Urinary bladder (tissue), 4 donors: ENCODE data around the gene MICU1. TPM values are rescaled to one million over a fixed set of nuclear protein-coding genes. Genes with fewer than 3 reads are reported as not detected.

Experiments
- DNase-seq: peaks from one replicate; pipeline ENCODE4 v3.0.0-alpha.2; 2015; ENCODE audit errors: extremely low spot score
- H3K27ac ChIP-seq: one replicate; pipeline ENCODE4 v1.5.1; 2013; ENCODE audit warnings: low read depth, mild to moderate bottlenecking, moderate library complexity
- H3K36me3 ChIP-seq: one replicate; pipeline ENCODE4 v1.6.1; 2013; ENCODE audit warnings: mild to moderate bottlenecking, moderate library complexity; ENCODE audit not compliant: insufficient read depth
- H3K4me1 ChIP-seq: one replicate; pipeline ENCODE4 v1.6.1; 2013; ENCODE audit warnings: mild to moderate bottlenecking, moderate library complexity; ENCODE audit not compliant: insufficient read depth
- H3K4me3 ChIP-seq: one replicate; pipeline ENCODE4 v1.5.1; 2013; ENCODE audit warnings: low read depth, low read length
- WGBS: extraction: QIAGEN DNeasy Blood & Tissue Kit; methylation state at CpG from one replicate; pipeline ENCODE4 v1.1.7; 2013; 5-methylcytosine and 5-hydroxymethylcytosine counted together
- polyA plus RNA-seq: library from polyadenylated mRNA; stranded (reverse); fragments of 200-250 nt; gene quantifications from one replicate; pipeline ENCODE4 v1.2.3, GENCODE V29; 2013
- total RNA-seq: library from RNA; depleted of rRNA; stranded (reverse); fragments of >200 nt; gene quantifications from one replicate; pipeline ENCODE4 v1.2.3, GENCODE V29; 2014
- donor health status: healthy with polysubstance abuse.
- donor health status: healthy.

Gene MICU1
- total and polyA plus RNA-seq, 2 donors: 53.3 to 62.5 TPM

GRCh38 chr10:72611783-72612182, 14.1 kb downstream of the MICU1 start:
- H3K36me3 ChIP-seq: no peaks in the 10 kb centered on the region
- WGBS: 77% methylated on average over 5 of the region's 5 CpGs
- no peak overlapping the region for H3K4me3 ChIP-seq
- DNase-seq: no peak
- H3K4me1 ChIP-seq: no peaks in the 10 kb centered on the region
- H3K27ac ChIP-seq: no peak overlapping the region

- Histone ChIP-seq H3K27ac (no peak overlapping the region), H3K4me1 (no peaks in the 10 kb centered on the region), H3K36me3 (no peaks in the 10 kb centered on the region), H3K4me3 (no peak overlapping the region)
- WGBS: 64% methylated on average over 1 of the region's 1 CpG
- no peak for DNase-seq
Observed at GRCh38 chr10:72610466-72610865, 15.4 kb downstream of the MICU1 start.

GRCh38 chr10:72605122-72605521, 20.8 kb downstream of the MICU1 start:
- WGBS: 39% methylated on average over 3 of the region's 3 CpGs
- H3K36me3 ChIP-seq: no peaks in the 10 kb centered on the region
- no peak for DNase-seq
- H3K4me3 ChIP-seq: no peak overlapping the region
- H3K27ac ChIP-seq: no peak overlapping the region
- H3K4me1 ChIP-seq: no peaks in the 10 kb centered on the region

- no peak overlapping the region for H3K27ac ChIP-seq
- WGBS: 98% methylated on average over 2 of the region's 2 CpGs
- H3K4me1 ChIP-seq: no peaks in the 10 kb centered on the region
- no peak for DNase-seq
- no peak overlapping the region for H3K4me3 ChIP-seq
- no peaks in the 10 kb centered on the region for H3K36me3 ChIP-seq
Observed at GRCh38 chr10:72601144-72601543, 24.7 kb downstream of the MICU1 start.

- DNase-seq: no peak
- Histone ChIP-seq H3K36me3 (no peaks in the 10 kb centered on the region), H3K4me1 (no peaks in the 10 kb centered on the region), H3K4me3 (no peak overlapping the region), H3K27ac (no peak overlapping the region)
- WGBS: 57% methylated on average over 4 of the region's 4 CpGs
Observed at GRCh38 chr10:72598769-72599701, 26.8 kb downstream of the MICU1 start.

- Histone ChIP-seq H3K36me3 (no peaks in the 10 kb centered on the region), H3K4me3 (no peak overlapping the region), H3K27ac (no peak overlapping the region), H3K4me1 (no peaks in the 10 kb centered on the region)
- no peak for DNase-seq
- WGBS: 95% methylated on average over 1 of the region's 1 CpG
Observed at GRCh38 chr10:72597897-72598296, 28.0 kb downstream of the MICU1 start.

GRCh38 chr10:72595436-72595835, 30.4 kb downstream of the MICU1 start:
- 98% methylated on average over 1 of the region's 1 CpG for WGBS

GRCh38 chr10:72593963-72594362, 31.9 kb downstream of the MICU1 start:
- no peak overlapping the region for H3K27ac ChIP-seq
- H3K4me3 ChIP-seq: no peak overlapping the region
- WGBS: 83% methylated on average over 1 of the region's 1 CpG
- DNase-seq: no peak
- H3K36me3 ChIP-seq: no peaks in the 10 kb centered on the region
- H3K4me1 ChIP-seq: no peaks in the 10 kb centered on the region

More at GRCh38 chr10:72595436-72595835, 30.4 kb downstream of the MICU1 start:
- no peak for DNase-seq
- Histone ChIP-seq H3K27ac (no peak overlapping the region), H3K4me1 (no peaks in the 10 kb centered on the region), H3K4me3 (no peak overlapping the region), H3K36me3 (no peaks in the 10 kb centered on the region)

GRCh38 chr10:72588266-72588665, 37.6 kb downstream of the MICU1 start:
- no peak for DNase-seq
- Histone ChIP-seq H3K4me1 (no peaks in the 10 kb centered on the region), H3K4me3 (no peak overlapping the region), H3K36me3 (no peaks in the 10 kb centered on the region), H3K27ac (no peak overlapping the region)
- 91% methylated on average over 3 of the region's 3 CpGs for WGBS

- WGBS: 99% methylated on average over 5 of the region's 5 CpGs
- H3K4me1 ChIP-seq: no peaks in the 10 kb centered on the region
- DNase-seq: no peak
- no peaks in the 10 kb centered on the region for H3K36me3 ChIP-seq
- no peak overlapping the region for H3K4me3 ChIP-seq
- no peak overlapping the region for H3K27ac ChIP-seq
Observed at GRCh38 chr10:72587568-72587967, 38.3 kb downstream of the MICU1 start.

- H3K36me3 ChIP-seq: no peaks in the 10 kb centered on the region
- DNase-seq: no peak
- WGBS: 91% methylated on average over 4 of the region's 4 CpGs
- H3K4me1 ChIP-seq: no peaks in the 10 kb centered on the region
- H3K4me3 ChIP-seq: no peak overlapping the region
- no peak overlapping the region for H3K27ac ChIP-seq
Observed at GRCh38 chr10:72574636-72575035, 51.2 kb downstream of the MICU1 start.

- Histone ChIP-seq H3K4me3 (no peak overlapping the region), H3K36me3 (no peaks in the 10 kb centered on the region), H3K4me1 (no peaks in the 10 kb centered on the region), H3K27ac (no peak overlapping the region)
- no peak for DNase-seq
- WGBS: 93% methylated on average over 2 of the region's 2 CpGs
Observed at GRCh38 chr10:72573079-72573478, 52.8 kb downstream of the MICU1 start.

GRCh38 chr10:72567889-72568640, 57.8 kb downstream of the MICU1 start:
- DNase-seq: no peak
- peaks cover 6% of the 10 kb centered on the region for H3K36me3 ChIP-seq
- H3K27ac ChIP-seq: no peak overlapping the region
- H3K4me1 ChIP-seq: no peaks in the 10 kb centered on the region
- 66% methylated on average over 4 of the region's 4 CpGs for WGBS
- no peak overlapping the region for H3K4me3 ChIP-seq

- Histone ChIP-seq H3K27ac (no peak overlapping the region), H3K4me3 (no peak overlapping the region), H3K36me3 (peaks cover 6% of the 10 kb centered on the region), H3K4me1 (no peaks in the 10 kb centered on the region)
- no peak for DNase-seq
- WGBS: 90% methylated on average over 3 of the region's 3 CpGs
Observed at GRCh38 chr10:72567421-72567820, 58.5 kb downstream of the MICU1 start.
